Left lobe of liver (tissue), 2 donors: ENCODE results near the gene SLC41A3. TPM values are rescaled to one million over a fixed set of nuclear protein-coding genes. Genes with fewer than 3 reads are reported as not detected.
A peak's percentile ranks its signal among the peaks of the same experiment; 100 is the strongest.

Experiments
- ATAC-seq: fragments of 200-7000 bp; cut with Tn5 transposase; one replicate; pipeline ENCODE4 v1.9.1; 2020; ENCODE audit warnings: mild to moderate bottlenecking, moderate library complexity
- DNase-seq: peaks from one replicate; pipeline ENCODE4 v3.0.0-alpha.2; 2020; ENCODE audit warnings: low spot score
- total RNA-seq: library from RNA; stranded (reverse); gene quantifications from one replicate; pipeline ENCODE4 v1.2.1, GENCODE V29; 2021
- donor health status: DM: no; HTN: no; CAD: no; lungs with moderate emphysema.
- donor health status: DM: no; HTN: yes; CAD: no.

Gene SLC41A3
- total RNA-seq, 1 donor from 2014 or later, result 15.7 TPM

DNA sequence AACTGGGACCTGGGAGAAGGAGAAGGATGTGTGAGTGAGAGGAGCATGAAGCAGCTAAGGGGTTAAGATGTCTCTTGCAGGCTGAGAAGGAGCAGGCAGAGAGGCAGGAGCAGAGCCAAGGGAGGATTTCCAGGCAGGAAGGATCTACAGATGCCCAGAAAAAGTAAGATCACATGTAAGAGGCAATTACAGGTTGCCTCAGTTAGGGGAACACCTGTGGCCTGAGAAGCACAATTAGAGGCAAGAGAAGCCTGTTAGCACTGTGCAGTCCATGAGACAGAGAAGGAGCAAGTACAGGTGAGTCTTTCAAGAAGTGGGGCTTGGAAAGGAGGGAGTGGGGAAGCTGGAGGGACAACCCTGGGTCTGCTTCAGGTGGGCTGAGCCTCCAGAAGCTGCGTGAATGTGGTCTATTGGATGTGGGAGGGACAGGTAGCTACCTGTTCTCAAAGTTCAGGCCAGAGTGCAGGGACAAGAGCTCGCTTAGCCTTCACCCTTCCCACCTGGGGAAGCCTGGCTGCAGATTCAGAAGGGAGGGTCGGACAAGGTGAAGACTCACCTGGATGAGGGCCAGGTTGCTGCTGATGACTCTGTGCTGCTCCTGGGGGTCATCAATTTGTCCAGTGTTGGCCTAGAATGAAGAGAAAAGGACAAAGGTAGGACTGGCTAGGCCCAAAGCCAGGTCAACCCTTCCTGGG lies 50.7 kb downstream of the SLC41A3 start:
- ATAC-seq (no peak), DNase-seq (peak; percentile 36)

DNA sequence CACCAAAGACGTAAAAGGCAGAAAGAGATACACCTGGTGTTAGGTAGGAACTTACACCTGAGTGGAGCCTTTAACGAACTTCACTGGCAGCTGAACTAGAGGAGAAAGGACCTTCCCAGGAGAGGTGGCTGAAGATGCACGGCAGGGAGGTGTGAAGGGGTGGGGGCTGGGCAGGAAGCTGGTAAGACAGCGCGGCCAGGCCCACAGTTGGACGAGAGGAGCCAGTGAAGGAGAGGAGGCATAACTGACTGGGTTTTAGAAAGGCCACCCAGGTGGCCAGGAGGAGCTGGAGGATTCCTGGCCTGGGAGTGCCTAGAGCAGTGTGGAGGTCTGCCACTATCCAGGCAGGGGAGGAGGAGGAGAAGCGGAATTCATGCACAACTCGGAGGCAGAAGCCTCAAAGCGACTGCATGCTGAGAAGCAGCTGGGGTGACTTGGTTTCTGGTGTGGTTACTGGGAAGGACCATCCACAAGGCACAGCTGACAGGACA lies 51.9 kb downstream of the SLC41A3 start:
- DNase-seq (peak; percentile 24), ATAC-seq (no peak)

- DNase-seq (no peak), ATAC-seq (no peak)
Measured at GRCh38 chr3:126030455-126030854, 53.5 kb downstream of the SLC41A3 start.

DNA sequence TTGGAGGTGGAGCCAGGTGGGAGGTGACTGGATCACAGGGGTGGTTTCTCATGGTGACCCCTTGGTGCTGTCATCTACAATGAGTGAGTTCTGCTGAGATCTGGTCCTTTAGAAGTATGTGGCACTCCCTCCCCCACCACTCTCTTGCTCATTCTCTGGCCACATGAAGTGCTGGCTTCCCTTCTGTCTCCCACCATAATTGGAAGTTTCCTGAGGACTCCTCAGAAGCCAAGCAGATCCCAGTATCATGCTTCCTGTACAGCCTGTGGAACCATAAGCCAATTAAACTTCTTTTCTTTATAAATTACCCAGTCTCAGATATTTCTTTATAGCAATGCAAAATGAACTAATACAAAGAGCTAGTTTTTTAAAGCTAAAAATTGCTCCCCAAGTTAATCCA lies 54.7 kb downstream of the SLC41A3 start:
- no peak for DNase-seq
- ATAC-seq, result no peak

DNA sequence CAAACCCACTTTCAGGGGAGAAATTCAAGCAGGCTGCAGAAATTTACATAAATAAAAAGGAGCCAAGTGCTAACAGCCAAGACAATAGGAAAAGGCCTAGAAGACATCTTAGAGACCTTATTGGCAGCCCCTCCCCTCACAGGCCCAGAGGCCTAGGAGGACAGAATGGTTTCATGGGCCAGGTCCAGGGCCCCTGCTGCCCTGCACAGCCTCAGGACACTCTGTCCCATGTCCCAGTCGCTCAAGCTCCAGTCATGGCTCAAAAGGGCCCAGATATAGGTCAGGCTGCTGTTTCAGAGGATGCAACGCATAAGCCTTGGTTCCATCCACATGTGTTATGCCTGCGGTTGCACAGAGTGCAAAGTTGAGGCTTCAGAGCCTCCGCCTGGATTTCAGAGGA lies 55.8 kb downstream of the SLC41A3 start:
- peak; percentile 19 for DNase-seq
- ATAC-seq, result no peak

- peak; percentile 16 for DNase-seq
- ATAC-seq, result no peak
Measured at GRCh38 chr3:126026761-126027160, 57.2 kb downstream of the SLC41A3 start.

DNA sequence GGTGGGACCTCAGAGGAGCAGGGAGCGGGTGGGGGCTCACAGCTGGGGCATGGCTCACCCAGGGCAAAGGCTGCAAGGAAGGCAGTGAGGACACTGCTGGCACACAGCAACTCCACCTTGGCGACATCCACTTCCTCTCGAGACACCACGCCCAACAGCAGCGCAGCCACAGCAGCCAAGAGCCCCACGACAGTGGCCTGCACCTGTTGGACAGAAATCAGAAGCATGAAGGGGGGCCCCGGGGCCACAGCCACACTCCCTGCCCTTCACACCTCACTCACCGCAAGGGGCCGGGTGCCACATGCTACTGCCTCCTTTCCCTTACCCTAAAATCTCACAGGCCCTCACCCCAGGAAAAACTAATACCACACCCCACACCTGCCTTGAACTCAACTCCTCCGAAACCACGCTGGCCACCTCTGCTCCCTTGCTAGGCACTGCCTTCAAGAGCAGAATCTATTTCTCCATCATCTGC lies 57.6 kb downstream of the SLC41A3 start:
- peak; percentile 35 for DNase-seq
- no peak for ATAC-seq

GRCh38 chr3:126025862-126026261 lies 58.1 kb downstream of the SLC41A3 start:
- DNase-seq (no peak), ATAC-seq (no peak)

DNA sequence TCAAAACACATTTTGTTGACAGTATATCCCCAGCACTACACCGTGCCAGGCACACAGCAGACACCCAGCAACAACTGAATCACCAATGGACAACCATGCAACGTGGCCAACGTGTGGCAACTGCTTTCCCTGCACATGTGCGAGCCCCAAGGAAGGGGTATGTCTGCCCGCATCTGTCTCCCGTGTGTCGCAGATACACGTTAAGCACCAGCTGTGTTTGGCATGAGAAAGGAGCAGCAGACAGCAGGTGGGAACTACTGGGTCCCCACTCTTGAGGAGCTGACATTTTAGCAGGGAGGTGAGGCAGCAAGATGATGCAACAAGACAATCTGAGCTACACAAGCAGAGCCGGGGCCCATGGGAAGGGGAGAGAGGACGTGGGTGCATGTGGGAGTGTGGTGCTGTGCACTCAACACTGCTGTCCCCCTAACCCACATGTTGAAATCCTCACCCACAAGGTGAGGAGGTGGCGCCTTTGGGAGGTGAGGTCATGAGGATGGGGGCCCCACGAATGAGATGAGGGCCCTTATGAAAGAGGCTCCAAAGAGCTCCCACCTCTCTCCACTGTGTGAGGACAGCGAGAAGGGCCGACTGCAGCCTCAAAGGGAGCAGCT lies 58.7 kb downstream of the SLC41A3 start:
- DNase-seq, result no peak
- no peak for ATAC-seq

GRCh38 chr3:126024049-126024854 lies 59.7 kb downstream of the SLC41A3 start:
- no peak for DNase-seq
- ATAC-seq, result no peak

- DNase-seq (no peak), ATAC-seq (no peak)
Measured at GRCh38 chr3:126023390-126023789, 60.5 kb downstream of the SLC41A3 start.

- no peak for ATAC-seq
- DNase-seq, result no peak
Measured at GRCh38 chr3:126022741-126023359, 61.1 kb downstream of the SLC41A3 start.

DNA sequence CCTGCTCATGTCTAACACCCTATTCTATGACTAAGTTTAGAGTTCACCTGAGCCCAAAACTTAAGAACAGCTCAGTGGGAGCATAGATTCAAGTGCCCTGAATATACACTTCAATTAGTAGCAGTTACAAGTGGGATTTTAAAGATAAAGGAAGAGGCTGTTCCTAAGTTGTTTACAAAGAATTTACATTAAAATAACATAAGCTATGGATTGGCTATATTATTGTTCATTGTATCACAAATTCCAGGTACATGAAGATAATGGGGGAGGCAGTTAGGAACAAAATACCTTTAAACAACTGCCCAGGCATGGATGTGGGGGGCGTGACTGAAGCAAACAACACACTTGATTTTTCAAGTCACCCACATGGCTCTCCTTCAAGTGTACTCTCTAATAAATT lies 62.2 kb downstream of the SLC41A3 start:
- ATAC-seq (no peak), DNase-seq (no peak)

- no peak for DNase-seq
Measured at GRCh38 chr3:126021224-126021623, 62.7 kb downstream of the SLC41A3 start.

GRCh38 chr3:126019683-126020082 lies 64.2 kb downstream of the SLC41A3 start:
- no peak for DNase-seq
- ATAC-seq, result no peak

More at GRCh38 chr3:126021224-126021623, 62.7 kb downstream of the SLC41A3 start:
- no peak for ATAC-seq

GRCh38 chr3:126018995-126019394 lies 64.9 kb downstream of the SLC41A3 start:
- DNase-seq (no peak), ATAC-seq (no peak)

DNA sequence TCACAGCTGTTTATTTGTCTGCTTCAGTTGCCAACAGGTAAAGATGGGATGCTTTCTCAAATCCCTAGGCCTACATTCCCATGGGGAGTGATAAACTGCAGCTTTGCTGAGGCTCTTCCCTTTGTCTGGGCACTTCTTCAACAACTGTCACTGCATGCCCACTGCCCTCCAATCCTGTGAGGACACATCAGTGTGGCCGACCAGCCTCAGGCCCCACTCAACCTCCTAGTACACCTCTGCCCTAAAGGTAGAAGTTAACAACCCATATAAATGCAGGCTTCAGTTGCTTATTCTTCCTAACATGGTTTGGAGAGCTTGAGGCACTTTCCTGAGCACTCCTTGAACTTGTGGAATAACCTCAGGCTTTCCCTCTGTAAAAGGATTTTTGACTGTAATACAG lies 65.4 kb downstream of the SLC41A3 start:
- ATAC-seq (no peak), DNase-seq (no peak)

DNA sequence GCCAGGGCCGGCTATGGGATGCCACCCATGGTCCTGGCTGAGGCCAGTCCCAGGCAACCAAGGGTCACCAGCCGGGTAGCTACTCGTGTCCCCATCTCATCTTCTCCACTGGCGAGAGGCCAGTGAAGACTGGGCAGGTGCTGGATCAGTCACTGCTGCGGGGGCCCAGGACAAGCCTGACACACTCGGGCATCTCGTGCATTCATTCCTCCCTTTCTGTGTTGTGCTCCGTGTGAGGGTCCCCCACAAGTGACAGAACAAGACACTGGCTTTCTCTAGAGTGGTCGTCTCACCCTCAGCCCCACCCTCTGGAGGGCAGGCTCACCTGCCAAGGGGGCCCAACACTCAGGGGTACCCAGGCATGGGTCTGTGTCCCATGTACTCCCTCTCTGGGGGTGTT lies 66.6 kb downstream of the SLC41A3 start:
- DNase-seq, result no peak
- no peak for ATAC-seq

- ATAC-seq, result no peak
- DNase-seq, result no peak
Measured at GRCh38 chr3:126016616-126017015, 67.3 kb downstream of the SLC41A3 start.

GRCh38 chr3:126015075-126015474 lies 68.8 kb downstream of the SLC41A3 start:
- ATAC-seq (no peak), DNase-seq (no peak)

GRCh38 chr3:126014252-126014651 lies 69.7 kb downstream of the SLC41A3 start:
- DNase-seq, result no peak
- ATAC-seq, result no peak
